Tibial nerve (tissue), 4 donors: ENCODE data around the gene TTC12.

Experiments used
- CTCF ChIP-seq, 5 experiments: fragments of 200-600 bp in 3 of 5; fragments of 450-650 bp in 2 of 5; sonication (generic) in 3 of 5; IDR thresholded peaks; one replicate each; pipeline ENCODE4 v1.5.1; 2016 to 2019; ENCODE audit warnings: antibody characterized with exemption in 5 of 5, mild to moderate bottlenecking in 3 of 5, moderate library complexity in 2 of 5
- EP300 ChIP-seq, 2 donors: sonication (generic); formaldehyde crosslinking; IDR thresholded peaks; one replicate each; pipeline ENCODE4 v1.6.1; 2017; ENCODE audit warnings: antibody characterized with exemption in 2 of 2, mild to moderate bottlenecking in 1 of 2
- POLR2A ChIP-seq, 2 donors: fragments of 450-650 bp; IDR thresholded peaks; one replicate each; pipeline ENCODE4 v1.6.1; 2017; ENCODE audit warnings: antibody characterized with exemption in 2 of 2, mild to moderate bottlenecking in 2 of 2, moderate library complexity in 2 of 2

DNA sequence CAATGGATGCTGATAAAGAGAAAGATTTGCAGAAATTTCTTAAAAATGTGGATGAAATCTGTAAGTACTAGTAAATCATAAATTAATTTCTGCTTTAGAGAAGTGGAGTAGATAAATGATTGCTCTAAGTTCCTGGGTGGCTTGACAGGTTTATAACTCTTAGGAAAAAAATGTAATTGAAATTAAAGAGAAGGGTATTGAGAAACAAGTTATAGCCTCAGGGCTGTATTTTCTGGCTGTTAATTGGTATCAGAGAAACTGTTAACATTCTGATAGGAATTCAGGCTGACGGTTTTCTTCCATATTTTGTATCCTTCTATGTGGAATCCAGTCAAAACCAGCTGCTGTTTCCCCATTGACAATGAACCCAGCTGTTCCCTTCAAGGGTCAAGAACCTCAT lies 1.9 kb downstream of the TTC12 start:
- TF ChIP-seq EP300 (IDR thresholded peaks at IDR 0.05) (no peak), CTCF (IDR thresholded peaks at IDR 0.05) (no peak), POLR2A (IDR thresholded peaks at IDR 0.05) (no peak)
